Activated B cell treated with CpG ODN at 0.5 μM for 24 hours (primary cell): ENCODE data around the gene PLCB4. TPM values are rescaled to one million over a fixed set of nuclear protein-coding genes. Genes with fewer than 3 reads are reported as not detected.

ENCODE experiments used
- ATAC-seq: fragments of 200-7000 bp; cut with Tn5 transposase; one replicate; pipeline ENCODE4 v1.10.0; 2021; ENCODE audit warnings: low read depth, mild to moderate bottlenecking, moderate library complexity
- CTCF ChIA-PET: fragments of 350-600 bp; sonication (Branson Sonifier 250); formaldehyde crosslinking; loops from one replicate; lab custom pipeline; 2021; ENCODE audit warnings: antibody characterized with exemption; lab: Charles Lee
- POLR2A ChIA-PET: fragments of 350-600 bp; sonication (Branson Sonifier 250); formaldehyde crosslinking; loops from one replicate; lab custom pipeline; 2021; ENCODE audit warnings: antibody characterized with exemption; lab: Charles Lee
- DNase-seq: peaks from one replicate; pipeline ENCODE4 v3.0.0; 2022
- H3K27ac Mint-ChIP-seq: one replicate; pipeline ENCODE4 v1.8.0; 2020; ENCODE audit warnings: mixed read lengths
- H3K27me3 Mint-ChIP-seq: one replicate; pipeline ENCODE4 v1.8.0; 2021; ENCODE audit warnings: mixed read lengths
- H3K36me3 Mint-ChIP-seq: one replicate; pipeline ENCODE4 v1.8.0; 2021; ENCODE audit warnings: low read depth, mixed read lengths
- H3K4me1 Mint-ChIP-seq: one replicate; pipeline ENCODE4 v1.8.0; 2021; ENCODE audit warnings: mixed read lengths
- H3K4me3 Mint-ChIP-seq: one replicate; pipeline ENCODE4 v1.8.0; 2020; ENCODE audit warnings: mild to moderate bottlenecking, mixed read lengths
- H3K9me3 Mint-ChIP-seq: one replicate; pipeline ENCODE4 v1.8.0; 2020; ENCODE audit warnings: mixed read lengths
- intact Hi-C: fragments of 100-400 bp; cut with micrococcal nuclease; formaldehyde crosslinking; loops from one replicate; pipeline ENCODE4 v1.15.1; 2024
- total RNA-seq: library from RNA; stranded (reverse); gene quantifications from 2 replicates; pipeline ENCODE4 v1.2.3, GENCODE V29; 2022
- TF ChIP-seq, protein P1 (sequence below): fragments of 200-600 bp; IDR thresholded peaks from one replicate; pipeline ENCODE4 v1.8.0; 2022; ENCODE audit warnings: antibody characterized with exemption, mild to moderate bottlenecking

PLCB4 gene
- total RNA-seq, 1 donor from 2014 or later = not detected

DNA sequence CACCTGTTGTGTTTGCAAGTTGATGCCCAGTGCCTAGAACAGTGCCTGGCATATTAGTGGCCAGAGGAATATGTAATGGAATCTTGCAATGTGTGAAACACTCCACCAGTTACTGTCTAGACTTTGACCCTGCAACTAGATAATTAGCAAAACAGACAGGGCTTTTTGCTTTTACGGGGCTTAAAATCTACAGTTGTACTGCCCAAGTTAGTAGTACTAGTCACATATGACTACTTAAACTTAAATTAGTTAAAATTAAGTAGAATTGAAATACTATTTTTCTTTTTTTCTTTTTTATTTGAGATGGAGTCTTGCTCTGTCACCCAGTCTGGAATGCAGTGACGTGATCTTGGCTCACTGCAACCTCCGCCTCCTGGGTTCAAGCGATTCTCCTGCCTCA is 44.3 kb upstream of the PLCB4 start:
- H3K27me3 Mint-ChIP-seq = no peaks in the 10 kb centered on the region
- no peak overlapping the region for H3K27ac Mint-ChIP-seq
- TF ChIP-seq, protein P1, sequence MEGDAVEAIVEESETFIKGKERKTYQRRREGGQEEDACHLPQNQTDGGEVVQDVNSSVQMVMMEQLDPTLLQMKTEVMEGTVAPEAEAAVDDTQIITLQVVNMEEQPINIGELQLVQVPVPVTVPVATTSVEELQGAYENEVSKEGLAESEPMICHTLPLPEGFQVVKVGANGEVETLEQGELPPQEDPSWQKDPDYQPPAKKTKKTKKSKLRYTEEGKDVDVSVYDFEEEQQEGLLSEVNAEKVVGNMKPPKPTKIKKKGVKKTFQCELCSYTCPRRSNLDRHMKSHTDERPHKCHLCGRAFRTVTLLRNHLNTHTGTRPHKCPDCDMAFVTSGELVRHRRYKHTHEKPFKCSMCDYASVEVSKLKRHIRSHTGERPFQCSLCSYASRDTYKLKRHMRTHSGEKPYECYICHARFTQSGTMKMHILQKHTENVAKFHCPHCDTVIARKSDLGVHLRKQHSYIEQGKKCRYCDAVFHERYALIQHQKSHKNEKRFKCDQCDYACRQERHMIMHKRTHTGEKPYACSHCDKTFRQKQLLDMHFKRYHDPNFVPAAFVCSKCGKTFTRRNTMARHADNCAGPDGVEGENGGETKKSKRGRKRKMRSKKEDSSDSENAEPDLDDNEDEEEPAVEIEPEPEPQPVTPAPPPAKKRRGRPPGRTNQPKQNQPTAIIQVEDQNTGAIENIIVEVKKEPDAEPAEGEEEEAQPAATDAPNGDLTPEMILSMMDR = no peak
- H3K36me3 Mint-ChIP-seq = no peaks in the 10 kb centered on the region
- ChIA-PET CTCF (no interaction called here), POLR2A (no interaction called here)
- intact Hi-C loops = no loop called here
- H3K4me3 Mint-ChIP-seq = no peak overlapping the region
- DNase-seq (no peak), ATAC-seq (no peak)
- H3K9me3 Mint-ChIP-seq = peaks cover 2% of the 10 kb centered on the region
- no peaks in the 10 kb centered on the region for H3K4me1 Mint-ChIP-seq

DNA sequence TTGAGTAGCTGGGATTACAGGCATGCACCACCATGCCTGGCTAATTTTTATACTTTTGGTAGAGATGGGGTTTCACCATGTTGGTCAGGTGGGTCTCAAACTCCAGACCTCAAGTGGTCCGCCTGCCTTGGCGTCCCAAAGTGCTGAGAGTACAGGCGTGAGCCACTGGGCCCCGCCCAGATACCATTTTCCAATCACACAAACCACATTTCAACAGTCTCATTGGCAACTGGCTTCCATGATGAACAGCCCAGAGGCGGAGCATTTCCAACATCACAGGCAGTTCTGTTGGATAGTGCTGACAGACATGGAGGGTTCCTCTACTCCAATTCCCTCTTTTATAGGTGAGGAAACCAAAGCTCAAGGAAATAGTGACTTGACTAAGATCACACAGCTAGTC is 43.9 kb upstream of the PLCB4 start:
- TF ChIP-seq, protein P1 = no peak
- H3K27me3 Mint-ChIP-seq = no peaks in the 10 kb centered on the region
- no peak for DNase-seq
- no peak overlapping the region for H3K4me3 Mint-ChIP-seq
- H3K27ac Mint-ChIP-seq = no peak overlapping the region
- CTCF ChIA-PET = no interaction called here
- H3K36me3 Mint-ChIP-seq = no peaks in the 10 kb centered on the region
- POLR2A ChIA-PET = no interaction called here
- intact Hi-C loops = no loop called here
- peaks cover 2% of the 10 kb centered on the region for H3K9me3 Mint-ChIP-seq
- H3K4me1 Mint-ChIP-seq = no peaks in the 10 kb centered on the region
- ATAC-seq = no peak

DNA sequence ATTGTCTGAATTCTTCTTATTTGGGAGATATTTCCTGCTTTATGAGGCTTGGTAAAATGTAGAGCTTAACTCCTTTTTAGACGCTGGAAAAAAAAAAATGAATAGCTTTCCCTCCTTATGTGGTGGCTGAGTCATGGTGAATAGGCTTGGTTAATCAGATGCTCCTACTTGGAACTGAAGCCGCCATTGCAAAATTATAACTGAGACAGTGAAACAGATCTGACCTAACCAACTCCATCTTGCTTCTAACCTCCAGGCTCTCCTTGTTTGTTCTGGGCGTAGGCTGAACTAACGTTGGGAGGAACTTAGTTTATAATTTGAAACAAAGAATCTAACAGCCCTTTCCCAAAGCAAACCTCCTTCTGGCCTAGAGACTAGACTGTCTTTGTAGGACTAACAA is 43.2 kb upstream of the PLCB4 start:
- H3K9me3 Mint-ChIP-seq = peaks cover 2% of the 10 kb centered on the region

DNA sequence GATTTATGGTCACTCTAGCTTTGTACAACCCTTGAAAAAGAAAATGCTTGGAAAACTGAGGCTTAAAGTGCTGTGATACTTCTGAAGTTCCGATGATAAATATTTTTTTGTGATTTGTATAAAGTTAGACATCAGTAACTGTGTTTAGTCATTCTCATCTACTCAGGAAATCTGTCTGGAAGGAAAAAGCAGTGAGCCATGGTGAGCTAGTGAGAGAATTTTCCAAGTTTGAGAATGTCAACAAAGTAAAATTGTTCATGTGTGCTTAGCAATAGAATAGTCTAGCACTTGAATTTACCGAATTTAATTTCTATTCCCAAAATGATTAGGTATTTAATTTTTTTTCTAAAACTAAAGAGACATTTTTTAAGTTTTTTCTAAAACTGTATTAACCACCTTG is 41.3 kb upstream of the PLCB4 start:
- intact Hi-C loops = no loop called here
- TF ChIP-seq, protein P1 = no peak
- ATAC-seq (no peak), DNase-seq (no peak)
- Mint-ChIP-seq H3K36me3 (no peaks in the 10 kb centered on the region), H3K4me3 (no peak overlapping the region), H3K27me3 (no peaks in the 10 kb centered on the region), H3K27ac (no peak overlapping the region), H3K9me3 (peaks cover 2% of the 10 kb centered on the region), H3K4me1 (no peaks in the 10 kb centered on the region)
- ChIA-PET CTCF (no interaction called here), POLR2A (no interaction called here)

More for the DNA sequence above, 43.2 kb upstream of the PLCB4 start:
- Mint-ChIP-seq H3K27ac (no peak overlapping the region), H3K4me1 (no peaks in the 10 kb centered on the region), H3K36me3 (no peaks in the 10 kb centered on the region), H3K27me3 (no peaks in the 10 kb centered on the region), H3K4me3 (no peak overlapping the region)
- no peak for DNase-seq
- TF ChIP-seq, protein P1 = no peak
- POLR2A ChIA-PET = no interaction called here
- intact Hi-C loops = no loop called here
- no peak for ATAC-seq
- CTCF ChIA-PET = no interaction called here

DNA sequence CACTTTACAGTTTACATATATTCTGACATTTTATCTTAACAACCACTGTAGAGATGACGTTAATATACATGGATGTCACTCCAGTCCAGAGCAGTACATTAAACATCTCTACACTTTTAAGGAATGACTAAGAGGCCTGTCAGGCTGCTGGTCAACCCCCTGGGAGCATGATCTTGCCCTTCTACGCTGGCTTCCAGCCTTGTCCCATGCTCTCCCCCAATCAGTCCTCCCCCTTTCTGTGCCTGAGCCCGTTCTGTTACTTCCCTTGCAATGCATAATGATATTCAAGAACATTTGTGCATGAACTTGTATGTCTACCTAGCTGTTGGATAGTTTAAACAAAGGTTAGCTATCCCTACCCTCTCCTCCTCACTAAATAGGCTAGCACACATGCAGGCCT is 40.5 kb upstream of the PLCB4 start:
- Mint-ChIP-seq H3K27ac (no peak overlapping the region), H3K4me1 (no peaks in the 10 kb centered on the region), H3K9me3 (peaks cover 5% of the 10 kb centered on the region), H3K27me3 (no peaks in the 10 kb centered on the region), H3K36me3 (no peaks in the 10 kb centered on the region), H3K4me3 (no peak overlapping the region)
- POLR2A ChIA-PET = no interaction called here
- ATAC-seq (no peak), DNase-seq (no peak)
- TF ChIP-seq, protein P1 = no peak
- intact Hi-C loops = no loop called here
- CTCF ChIA-PET = no interaction called here
